ENCODE data around the gene PPIL4.

DNA sequence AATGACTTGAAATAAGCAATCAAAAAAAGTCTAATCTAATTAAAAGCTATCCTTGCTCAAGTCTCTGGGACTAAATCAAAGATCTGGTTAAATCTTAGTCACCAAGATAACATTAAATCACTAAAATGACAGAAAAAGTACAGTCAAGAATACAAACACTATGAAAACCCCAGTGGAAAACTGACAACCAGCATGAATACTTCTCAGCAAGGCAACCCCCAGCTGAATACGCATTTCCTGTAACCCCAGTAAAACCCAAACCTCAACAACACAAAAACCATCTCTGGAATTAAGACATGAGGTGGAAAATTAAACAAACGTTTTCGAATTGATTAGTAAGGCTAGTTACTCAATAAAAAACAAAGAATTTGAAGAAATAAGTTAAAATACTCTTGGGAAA is 37.4 kb downstream of the PPIL4 start:
- no peak for TF ChIP-seq CTCF (IDR thresholded peaks at IDR 0.05)
- TF ChIP-seq POLR2A (IDR thresholded peaks at IDR 0.05), result no peak

All from heart left ventricle (tissue), 13 donors.